HL-60 (cell line): ENCODE data around the gene TSC22D1.

ENCODE experiments used
- CTCF ChIP-seq: IDR thresholded peaks from one replicate; pipeline ENCODE4 v1.5.1; 2011; ENCODE audit warnings: low read length, control low read depth, inconsistent platforms; ENCODE audit not compliant: insufficient read depth
- GABPA ChIP-seq: IDR thresholded peaks from 2 replicates; pipeline ENCODE4 v1.6.1; 2012; ENCODE audit warnings: low read depth
- REST ChIP-seq: IDR thresholded peaks from 2 replicates; pipeline ENCODE4 v1.6.1; 2012; ENCODE audit warnings: low read depth; ENCODE audit not compliant: insufficient replicate concordance

- TF ChIP-seq CTCF (no peak), REST (no peak), GABPA (no peak)
These were observed 91.5 kb downstream of the TSC22D1 start for GRCh38 chr13:44484562-44485138.
